ENCODE results near the gene KCNF1.

KCNF1 gene

DNA sequence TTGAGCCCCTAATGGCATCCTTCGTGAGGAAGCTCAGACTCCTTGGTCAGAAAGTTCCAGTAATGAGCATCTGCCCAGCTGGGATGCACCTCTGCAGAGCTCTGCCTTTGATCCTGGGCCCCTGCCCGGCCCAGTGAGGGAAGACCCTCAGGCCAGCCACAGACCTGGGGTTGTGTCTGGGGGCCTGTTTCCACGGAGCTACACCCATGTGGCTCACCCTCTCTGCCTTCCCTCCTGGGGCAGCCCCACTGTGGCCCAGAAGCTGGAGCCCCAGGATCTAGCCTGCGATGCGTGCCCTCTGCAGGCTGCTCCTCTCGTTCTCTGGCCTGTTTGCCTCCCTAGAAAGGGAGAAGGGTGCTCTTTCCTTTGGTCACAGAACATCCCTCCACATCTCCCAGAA lies 9.8 kb downstream of the KCNF1 start:
- no peak for DNase-seq

DNA sequence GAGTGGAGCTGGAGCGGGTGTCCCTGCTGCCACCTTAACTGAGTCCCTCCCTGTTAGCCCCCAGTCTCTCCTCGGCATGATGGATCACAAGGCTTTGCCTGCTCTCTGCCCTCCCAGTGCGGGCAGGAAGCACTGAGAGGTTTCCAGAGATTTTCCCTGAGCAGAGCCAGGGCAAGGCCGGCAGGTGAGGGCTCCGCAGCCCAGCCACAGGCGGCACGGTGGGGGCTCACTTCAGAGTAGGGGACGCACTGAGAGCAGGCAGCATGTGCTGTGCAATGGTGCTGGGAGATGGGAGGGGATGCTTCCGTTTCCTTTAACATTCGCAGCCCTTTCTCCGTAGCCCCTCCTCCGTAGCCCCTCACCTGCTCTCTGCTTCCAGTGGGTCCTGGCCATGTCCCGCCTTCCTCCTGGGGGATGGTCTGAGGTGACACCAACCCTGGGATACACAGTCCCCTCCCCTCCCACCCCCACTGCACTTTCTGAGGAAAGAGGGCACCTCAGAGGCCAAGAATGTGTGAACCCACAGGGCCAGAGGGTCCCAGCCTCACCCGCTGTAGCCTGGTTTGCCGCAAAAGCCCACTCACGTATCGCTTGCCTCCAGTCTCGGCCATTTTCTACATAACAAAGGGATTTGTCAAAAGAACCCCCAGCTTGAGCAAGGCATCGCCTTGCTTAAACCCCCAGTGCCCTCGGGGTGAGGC lies 10.7 kb downstream of the KCNF1 start:
- DNase-seq, result no peak

DNA sequence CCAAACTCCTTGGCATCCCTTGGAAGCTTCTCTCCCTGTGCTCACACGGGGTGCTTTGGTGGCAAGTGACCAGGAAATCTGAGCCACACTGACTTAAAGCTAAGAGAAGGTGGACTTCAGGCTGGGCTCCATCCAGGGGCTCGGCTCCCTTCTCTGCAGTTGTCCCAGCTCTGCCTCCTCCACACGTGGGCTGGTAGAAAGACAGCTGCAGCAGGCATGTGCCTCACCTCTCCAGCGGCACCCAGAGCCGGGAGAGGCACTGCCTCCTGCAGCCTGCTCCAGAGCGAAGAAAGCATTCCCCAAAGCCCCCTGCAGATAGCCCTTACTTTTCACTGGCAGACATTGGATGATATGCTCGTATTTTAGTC lies 11.3 kb downstream of the KCNF1 start:
- DNase-seq, result no peak

DNA sequence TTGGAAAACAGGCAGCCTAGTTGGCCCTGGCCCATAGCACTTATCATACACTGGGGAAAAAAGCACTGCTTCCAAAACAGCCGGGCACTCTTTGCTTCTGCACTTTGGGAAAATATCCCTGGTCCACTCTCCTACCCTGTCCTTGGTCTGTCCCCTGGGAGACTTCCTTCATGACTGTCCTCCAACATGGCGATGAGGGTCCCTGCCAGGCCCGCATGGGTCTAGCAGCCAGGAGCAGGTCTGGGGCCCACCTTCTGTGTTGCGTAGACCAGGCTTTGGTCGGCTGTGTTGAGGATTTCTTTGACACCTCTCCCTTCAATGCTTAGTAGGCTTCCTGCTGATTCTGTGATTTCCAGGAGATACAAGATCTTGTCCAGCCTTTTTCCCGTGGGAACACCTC lies 12.2 kb downstream of the KCNF1 start:
- DNase-seq, result no peak

DNA sequence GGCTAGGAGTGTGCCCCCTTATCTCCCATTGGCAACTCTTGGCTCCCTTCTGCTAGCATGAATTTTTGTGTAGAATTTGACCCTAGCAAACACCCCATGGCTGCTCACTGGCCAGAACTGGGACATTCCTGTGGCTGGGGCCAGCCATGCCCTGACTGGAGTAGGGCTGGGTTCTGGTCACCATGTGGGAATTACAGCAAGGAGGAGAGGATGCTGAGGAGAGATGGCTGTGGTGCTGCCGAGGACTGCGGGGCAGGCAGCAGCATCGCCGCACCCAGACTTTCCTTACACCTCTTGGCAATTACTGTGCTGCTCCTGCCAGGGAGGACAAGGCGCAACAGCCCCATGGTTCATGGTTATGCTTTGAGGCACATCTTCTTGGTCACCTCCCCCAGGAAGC lies 12.7 kb downstream of the KCNF1 start:
- no peak for DNase-seq

DNA sequence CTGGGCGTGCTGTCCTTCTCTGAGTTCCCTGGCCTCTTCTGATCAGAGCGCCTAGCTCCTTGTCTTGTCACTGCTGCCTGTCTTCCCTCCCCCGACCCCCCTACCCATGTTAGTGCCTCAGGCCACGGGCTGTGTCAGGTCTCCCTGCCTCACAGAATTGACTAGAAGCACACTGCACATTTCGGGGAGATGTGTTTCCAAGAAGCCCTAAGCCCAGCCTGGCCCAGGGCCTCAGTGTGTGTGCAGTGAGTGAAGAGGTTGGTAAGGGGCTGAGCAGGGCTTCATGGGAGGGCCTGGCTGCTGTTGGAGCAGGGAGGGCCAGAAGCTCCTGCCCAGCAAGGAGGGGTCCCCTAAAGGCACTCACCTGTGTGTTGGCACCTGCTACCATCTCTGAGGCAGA lies 13.1 kb downstream of the KCNF1 start:
- no peak for DNase-seq

DNA sequence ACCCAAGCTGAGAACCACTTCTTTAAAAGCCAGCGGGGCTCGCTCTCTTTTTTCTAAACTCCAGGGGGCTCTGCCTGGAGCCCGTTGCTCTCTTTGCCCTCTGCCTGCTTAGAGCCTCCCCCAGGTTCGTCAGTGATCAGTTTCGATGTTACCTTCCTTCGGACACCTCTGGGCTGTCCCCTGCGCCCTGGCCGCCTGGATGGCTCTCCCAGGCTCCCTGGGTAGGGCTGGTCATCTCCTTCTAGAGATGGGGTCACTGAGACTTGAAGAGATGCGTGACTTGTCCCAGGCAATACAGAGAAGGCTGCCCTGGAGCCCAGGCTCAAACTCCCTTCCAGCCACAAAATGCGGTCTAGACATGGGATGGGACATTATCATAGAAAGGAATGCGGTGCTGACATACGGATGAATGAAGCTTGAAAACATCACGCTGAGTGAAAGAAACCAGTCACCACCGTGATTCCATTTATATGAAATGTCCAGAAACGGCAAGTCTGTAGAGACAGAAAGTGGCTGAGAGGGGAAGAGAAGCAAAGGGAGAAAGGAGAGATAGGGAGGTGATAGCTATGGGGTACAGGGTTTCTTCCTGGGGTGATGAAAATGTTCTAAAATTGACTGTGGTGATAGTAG lies 14.6 kb downstream of the KCNF1 start:
- no peak for DNase-seq

DNA sequence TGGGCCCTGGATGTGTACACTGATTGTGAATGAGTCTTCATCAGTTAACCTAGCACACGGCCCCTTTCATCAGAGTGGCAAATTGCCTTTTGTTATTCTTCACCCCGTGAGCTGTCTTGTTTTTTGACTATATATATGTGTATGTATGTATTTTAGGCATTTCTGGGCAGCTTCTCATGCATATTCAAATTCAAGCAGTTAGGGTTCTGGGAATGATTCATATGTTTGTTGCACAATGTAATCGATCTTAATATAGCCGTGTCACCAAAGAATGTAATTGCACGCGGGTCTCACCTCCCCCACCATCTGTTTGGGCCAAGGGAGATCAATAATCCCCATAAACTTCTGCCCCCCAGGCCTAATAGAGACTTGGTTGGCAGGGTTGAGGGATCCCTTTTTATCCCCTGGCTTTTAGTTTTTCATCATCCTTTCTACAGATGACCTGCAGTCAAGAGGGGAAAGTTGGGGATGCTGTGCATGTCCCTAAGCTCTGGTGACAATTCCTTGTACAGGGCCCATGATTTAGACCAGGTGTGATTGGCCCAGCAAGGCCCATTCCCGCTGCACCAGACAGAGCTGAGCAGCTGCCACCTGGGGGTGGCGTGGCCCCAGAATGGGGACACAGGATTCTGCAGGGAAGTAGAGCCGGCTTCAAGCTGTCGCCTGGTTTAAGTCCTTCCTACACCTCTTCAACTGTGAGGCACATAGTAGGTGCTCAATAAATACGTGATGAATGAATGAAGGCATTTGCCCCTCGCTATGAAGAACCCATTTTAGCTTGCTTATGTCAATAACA lies 19.2 kb downstream of the KCNF1 start:
- DNase-seq, result no peak

DNA sequence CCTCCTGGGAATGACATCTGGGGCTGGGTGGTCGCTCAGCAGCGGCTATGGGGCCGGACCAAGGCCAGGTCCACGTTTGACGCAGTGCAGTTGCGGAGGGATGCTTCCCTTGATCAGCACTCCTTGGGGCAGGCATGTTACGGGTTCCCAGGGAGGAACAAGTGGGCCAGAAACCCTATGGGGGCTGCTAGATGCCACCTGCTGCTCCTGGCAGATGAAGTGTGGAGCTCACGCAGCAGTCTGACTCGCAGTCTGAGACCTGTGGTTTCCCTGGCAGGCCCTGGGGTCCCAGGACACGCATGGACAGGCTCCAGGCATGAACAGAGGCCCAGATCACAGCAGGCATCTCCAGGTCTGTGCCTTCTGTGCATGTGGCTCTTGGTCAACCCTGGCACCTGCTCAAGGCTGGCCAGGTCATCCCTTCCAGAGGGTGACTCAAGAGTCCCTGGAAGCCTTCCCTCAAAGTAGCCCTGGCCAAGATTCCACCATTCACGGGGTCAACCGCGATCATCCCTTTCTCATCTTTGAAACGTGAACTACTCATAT lies 20.0 kb downstream of the KCNF1 start:
- DNase-seq, result no peak

DNA sequence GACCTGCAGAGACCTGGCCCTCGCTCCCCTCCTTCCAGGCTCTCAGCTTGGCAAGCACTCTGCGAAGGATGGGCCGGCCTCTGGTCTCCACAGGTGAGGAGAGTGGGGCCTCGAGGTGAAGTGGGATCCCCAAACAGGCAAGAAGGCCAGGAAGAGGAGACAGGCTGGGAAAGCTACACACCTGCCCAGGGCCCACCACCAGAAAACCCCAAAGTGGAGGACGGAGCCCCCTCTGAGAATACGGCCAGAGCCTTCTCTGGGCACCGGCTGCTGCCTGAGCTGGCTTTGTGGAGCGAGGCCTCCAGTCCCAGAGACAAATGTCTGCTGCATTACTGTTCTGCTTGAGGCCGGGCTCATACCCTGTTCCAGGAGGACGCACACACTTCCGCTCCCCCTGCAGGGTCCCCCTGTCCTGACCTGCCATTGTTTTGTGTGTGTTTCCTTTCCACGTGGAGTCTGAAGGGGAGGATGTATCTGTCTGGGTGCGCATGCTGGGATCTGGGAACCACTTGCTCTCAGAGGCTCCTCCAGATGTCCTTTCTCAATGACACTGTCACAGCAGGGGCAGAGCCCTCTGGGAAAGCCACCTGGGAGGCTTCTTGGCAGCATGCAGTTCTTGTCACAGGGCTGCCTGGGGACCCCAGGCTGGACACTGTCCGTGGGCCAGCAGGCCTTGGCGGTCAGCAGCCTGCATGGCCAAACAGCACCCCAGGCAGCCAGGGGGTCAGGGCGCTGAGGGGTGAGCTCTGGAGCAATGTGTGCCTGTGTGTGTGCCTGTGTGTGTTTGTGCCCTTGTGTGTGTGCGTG lies 20.8 kb downstream of the KCNF1 start:
- no peak for DNase-seq

DNA sequence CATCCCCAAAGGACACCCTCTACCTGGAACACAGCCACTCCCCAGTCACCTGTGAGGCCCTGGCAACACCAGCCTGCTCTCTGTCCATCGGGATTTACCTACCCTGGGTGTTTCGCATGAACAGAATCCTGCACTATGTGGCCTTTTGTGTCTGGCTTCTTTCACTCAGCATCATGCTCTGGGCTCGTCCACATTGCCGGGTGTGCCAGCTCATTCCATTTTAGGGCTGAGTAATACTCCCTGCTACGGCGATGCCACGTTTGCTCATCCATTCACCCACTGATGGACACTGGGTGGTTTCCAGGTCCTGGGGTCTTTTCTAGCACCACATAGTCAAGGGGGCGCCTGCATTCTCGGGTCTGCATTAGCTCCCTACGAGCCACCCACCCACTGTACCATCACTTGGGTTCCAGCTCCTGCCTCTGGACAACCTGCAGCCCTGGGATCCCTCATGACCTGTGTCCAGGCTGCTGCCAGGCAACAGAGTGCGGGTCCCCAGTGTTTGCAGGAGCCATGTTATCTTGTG lies 22.0 kb downstream of the KCNF1 start:
- no peak for DNase-seq

DNA sequence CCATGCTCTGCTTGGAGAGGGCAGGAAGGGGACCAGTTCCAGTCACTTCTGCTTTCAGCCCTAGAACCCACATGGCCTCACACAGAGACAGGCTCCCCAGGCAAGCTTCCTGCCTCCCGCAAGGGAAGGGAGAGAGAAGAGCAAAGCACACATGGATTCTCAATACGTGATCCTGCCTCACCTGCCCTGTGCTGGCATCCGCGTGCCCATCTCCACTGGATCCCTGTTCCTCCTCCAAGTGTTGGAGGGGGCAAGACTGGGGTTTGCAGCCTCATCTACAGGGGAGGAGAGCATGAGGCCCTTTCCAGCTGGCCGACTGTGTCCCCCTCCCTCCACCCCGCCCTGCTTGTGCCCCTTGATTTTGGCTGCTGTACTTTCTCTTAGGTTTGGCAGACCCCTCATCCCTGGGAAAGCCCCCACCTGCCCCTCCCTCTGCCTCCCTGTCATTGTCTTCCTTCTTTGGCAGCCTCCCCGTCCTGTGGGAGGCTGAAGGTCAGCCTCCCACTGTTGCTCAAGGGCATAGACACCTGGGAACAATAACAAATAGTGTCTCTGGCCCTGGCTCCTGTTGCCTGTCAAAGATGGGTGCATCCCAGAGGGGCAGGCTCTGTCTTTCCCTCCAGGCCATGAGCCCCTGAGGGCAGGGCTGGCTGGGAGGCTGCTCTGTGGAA lies 22.7 kb downstream of the KCNF1 start:
- no peak for DNase-seq

DNA sequence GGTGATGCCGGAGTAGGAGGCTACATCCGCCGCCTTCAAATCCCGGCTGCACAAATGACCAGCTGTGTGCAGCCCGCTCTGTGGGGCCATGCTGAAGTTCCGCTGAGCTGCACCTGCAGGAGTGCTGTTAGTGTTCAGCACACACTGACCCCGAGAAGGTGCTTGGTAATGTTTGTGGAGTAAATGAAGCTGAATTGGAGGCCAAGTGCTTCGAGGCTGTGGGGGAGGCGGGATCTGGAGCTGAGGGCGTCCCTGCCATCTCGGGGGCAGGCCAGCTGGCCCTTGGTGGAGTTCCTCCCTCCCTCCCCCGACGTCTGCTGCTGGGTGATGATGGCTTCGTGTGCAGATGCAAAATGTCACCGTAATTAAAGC lies 23.2 kb downstream of the KCNF1 start:
- no peak for DNase-seq

DNA sequence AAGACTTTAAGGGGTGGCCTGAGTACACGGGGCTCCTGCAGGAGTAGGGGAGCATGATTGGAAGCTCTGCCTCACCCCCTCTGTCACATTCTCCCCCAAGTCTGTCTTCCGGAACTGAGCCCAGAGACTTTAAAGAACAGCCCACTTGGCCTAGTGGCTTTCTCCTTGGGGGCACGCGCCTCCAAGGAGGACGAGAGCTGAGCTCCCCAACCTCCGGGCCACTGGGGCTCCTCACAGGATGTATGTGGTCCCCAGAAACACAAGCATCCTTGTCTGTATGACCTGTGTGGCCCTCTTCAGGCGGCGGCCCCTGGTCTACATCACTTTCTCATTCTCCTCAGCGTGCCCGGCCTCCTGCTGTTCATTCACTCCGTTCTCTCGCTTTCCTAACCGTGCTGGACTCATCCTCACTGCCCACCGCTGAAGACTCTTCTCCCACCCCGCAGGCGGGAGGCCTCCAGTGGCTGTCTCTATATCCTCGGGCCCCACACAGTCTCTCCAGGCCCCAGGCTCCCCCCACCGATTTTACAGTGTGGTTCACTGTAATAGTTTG lies 23.7 kb downstream of the KCNF1 start:
- no peak for DNase-seq

DNA sequence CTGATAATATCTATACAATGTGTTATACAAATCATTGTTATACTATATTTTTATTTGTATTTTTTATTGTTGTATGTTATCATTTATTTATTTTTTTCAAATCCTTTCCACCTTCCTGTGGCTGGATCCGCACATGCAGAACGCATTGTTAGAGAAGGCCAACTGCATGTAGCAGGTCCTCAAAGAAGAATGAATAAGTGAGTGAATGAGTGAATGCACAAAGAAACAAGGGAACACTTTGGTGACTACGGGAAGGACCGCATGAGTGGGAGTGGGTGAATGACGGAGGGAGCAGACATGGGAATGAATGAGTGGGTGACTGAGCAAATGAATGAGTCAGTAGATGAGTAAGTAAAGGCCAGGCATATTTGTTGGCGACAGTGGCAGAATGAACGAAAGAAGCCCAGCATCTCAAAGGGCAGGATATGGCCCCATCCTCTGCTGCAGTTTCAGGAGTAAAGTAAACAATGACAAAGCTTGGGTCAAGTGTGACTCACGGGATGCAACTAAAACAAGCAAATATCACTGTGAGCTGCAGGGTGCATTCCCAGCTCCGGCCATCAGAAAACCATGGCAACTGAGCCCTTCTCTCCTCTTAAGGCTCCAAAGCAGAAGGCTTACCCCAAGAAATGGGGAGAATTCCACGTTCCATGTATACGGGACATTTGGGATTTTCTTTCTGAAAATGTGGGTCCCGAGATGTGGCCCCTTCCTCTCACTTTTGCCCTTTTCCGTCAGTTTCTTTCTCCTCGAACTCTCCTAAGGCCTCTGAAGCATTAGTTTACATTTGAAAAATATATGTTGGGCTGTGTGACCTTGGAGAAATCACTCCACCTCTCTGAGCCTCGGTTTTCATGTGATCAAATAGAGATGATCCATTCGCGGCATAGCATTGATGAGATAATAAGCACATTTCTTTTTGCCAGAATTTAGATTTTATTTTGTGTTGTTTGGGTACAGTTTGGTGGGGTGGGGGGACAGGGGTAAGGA lies 24.5 kb downstream of the KCNF1 start:
- DNase-seq, result no peak

DNA sequence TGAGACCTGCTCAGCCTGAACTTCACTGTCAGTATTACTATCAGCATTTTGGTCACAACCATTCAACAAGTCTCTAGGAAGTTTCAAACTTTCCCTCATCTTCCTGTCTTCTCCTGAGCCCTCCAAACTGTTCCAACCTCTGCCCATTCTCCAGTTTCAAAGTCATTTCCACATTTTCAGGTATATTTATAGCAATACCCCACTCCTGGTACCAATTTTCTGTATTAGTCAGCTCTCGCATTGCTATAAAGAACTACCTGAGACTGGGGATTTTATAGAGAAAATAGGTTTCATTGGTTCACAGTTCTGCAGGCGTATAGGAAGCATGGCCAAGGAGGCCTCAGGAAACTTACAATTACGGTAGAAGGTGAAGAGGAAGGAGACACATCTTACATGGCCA lies 27.3 kb downstream of the KCNF1 start:
- DNase-seq, result no peak

DNA sequence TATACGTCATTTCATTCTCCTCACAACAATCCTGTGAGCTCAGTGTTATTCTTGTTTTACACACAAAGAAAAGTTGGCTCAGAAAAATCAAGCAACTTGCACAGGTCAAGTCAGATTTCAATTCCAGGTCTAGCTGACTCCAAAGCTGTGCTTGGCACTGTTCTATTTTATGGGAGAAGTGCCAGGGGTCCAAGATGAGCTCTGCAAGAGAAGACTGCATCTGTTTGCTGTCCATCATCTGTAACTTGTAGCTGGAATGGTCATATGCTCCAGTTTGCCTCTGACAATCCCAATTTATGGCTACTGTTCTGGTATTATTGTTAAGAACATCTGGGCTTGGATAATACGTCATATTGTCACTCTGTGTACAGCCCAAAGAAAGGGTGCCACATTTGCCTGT lies 28.9 kb downstream of the KCNF1 start:
- no peak for DNase-seq

DNA sequence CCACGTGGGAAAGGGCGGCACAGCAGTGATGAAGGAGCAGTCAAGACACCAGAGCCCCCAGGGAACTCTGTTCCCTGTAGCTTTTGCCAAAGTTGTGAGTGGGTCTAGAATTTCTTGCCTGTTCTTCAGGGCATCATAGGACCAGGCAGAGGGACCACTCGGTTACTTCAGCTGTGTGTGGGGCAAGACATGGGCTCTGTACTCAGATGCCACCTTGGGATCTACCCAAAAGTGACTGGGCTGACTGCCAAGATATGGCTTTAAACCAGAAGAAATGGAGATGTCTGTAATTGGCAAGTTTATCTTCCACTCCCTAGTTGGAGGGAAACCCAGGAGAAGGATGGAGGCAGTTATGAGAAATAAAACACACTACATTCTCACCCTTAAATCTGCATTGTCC lies 29.6 kb downstream of the KCNF1 start:
- DNase-seq, result no peak

DNA sequence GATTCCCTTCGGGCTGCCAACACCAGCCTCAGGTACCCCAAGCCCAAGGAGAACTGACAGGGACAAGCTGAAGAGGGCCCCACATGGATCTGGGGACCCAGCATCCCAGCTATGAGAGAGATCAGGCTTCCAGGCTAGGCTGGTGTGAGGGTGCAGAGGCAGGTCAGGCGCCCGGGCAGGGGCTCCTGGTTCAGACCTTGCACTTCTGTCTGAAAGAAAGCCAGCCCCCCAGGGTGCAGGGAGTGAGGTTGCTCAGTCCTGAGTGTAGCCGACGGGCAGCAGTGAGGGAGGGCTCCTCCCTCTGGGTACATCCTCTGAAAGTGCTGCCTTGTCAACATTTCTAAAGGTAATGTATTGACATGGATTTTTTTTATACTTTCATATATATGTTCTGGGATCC lies 33.1 kb downstream of the KCNF1 start:
- no peak for DNase-seq

DNA sequence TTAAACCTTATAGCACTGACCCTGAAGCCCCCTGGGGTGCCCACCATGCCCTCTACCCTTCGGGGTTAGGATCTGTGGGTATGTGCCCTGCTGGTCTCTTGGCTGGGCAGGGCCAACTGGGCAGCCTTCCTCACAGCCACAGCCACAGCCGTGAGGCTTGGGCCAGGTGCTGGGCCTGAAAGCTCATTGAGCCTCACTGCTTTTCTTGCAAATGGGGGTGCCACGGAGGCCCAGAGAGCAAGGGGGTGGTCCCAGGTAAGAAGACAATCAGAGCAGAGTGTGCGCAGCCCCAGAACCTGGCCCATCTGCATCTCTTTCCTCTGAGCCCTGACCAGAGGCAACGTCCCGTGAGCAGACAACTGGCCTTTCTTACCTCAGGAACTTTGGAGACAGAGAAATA lies 34.7 kb downstream of the KCNF1 start:
- DNase-seq, result no peak

DNA sequence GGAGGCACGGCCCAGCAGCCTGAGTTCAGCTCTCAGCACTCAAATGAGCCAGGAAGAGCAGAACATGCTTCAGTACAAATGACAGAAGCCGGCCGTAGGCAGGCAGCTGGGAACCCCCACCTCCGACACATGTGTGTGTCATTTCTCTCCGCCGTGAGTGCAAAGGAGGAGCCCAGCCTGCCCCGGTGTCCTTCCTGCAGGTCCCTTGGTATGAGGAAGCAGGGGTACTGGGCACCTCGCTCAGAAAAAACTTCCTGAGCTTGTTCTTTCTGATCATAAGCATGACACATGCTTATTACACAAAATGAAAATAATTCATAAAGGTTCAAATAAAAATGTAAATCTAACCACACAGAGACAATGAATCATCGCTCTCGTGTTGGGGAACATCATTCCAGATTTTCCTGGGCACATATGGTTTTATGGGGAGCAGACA lies 35.3 kb downstream of the KCNF1 start:
- DNase-seq, result no peak

All from CD4-positive, alpha-beta T cell treated with Interleukin-1 beta for 1 hour (primary cell).